Neural crest cell (in vitro differentiated cells): ENCODE measurements around the gene ATP10B. TPM values are rescaled to one million over a fixed set of nuclear protein-coding genes. Genes with fewer than 3 reads are reported as not detected.

Source experiments
- DNase-seq: peaks from one replicate; pipeline ENCODE4 v3.0.0; 2021; ENCODE audit warnings: low read depth, mixed read lengths, low spot score
- H3K27ac Mint-ChIP-seq: one replicate; pipeline ENCODE4 v1.8.0; 2021; ENCODE audit warnings: mild to moderate bottlenecking, mixed read lengths; ENCODE audit not compliant: unreplicated experiment
- H3K27me3 Mint-ChIP-seq: 2 replicates; pipeline ENCODE4 v1.8.0; 2021; ENCODE audit warnings: low read depth, mild to moderate bottlenecking, mixed read lengths
- H3K36me3 Mint-ChIP-seq: 2 replicates; pipeline ENCODE4 v1.8.0; 2021; ENCODE audit warnings: low read depth, mild to moderate bottlenecking, mixed read lengths
- H3K4me1 Mint-ChIP-seq: 2 replicates; pipeline ENCODE4 v1.8.0; 2021; ENCODE audit warnings: mixed read lengths
- H3K4me3 Mint-ChIP-seq: one replicate; pipeline ENCODE4 v1.8.0; 2021; ENCODE audit warnings: mild to moderate bottlenecking, mixed read lengths
- H3K9me3 Mint-ChIP-seq: 2 replicates; pipeline ENCODE4 v1.8.0; 2021; ENCODE audit warnings: mixed read lengths
- total RNA-seq: library from RNA; stranded (reverse); gene quantifications from 2 replicates; pipeline ENCODE4 v1.2.1, GENCODE V29; 2021
- TF ChIP-seq, protein P1 (sequence below): fragments of 200-600 bp; sonication (generic); conservative IDR thresholded peaks from 2 replicates; pipeline ENCODE4 v1.5.0; 2021; ENCODE audit warnings: antibody characterized with exemption, mild to moderate bottlenecking

Gene ATP10B
- total RNA-seq, 1 donor from 2014 or later: 10.8 TPM

- no peak for DNase-seq
- H3K4me1 Mint-ChIP-seq: no peaks in the 10 kb centered on the region
- H3K36me3 Mint-ChIP-seq: no peaks in the 10 kb centered on the region
- H3K9me3 Mint-ChIP-seq: no peaks in the 10 kb centered on the region
- no peak overlapping the region for H3K4me3 Mint-ChIP-seq
- no peak overlapping the region for H3K27ac Mint-ChIP-seq
- H3K27me3 Mint-ChIP-seq: no peaks in the 10 kb centered on the region
- TF ChIP-seq, protein P1, sequence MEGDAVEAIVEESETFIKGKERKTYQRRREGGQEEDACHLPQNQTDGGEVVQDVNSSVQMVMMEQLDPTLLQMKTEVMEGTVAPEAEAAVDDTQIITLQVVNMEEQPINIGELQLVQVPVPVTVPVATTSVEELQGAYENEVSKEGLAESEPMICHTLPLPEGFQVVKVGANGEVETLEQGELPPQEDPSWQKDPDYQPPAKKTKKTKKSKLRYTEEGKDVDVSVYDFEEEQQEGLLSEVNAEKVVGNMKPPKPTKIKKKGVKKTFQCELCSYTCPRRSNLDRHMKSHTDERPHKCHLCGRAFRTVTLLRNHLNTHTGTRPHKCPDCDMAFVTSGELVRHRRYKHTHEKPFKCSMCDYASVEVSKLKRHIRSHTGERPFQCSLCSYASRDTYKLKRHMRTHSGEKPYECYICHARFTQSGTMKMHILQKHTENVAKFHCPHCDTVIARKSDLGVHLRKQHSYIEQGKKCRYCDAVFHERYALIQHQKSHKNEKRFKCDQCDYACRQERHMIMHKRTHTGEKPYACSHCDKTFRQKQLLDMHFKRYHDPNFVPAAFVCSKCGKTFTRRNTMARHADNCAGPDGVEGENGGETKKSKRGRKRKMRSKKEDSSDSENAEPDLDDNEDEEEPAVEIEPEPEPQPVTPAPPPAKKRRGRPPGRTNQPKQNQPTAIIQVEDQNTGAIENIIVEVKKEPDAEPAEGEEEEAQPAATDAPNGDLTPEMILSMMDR: no peak
Observed at GRCh38 chr5:160805376-160805775, 46.6 kb downstream of the ATP10B start.

DNA sequence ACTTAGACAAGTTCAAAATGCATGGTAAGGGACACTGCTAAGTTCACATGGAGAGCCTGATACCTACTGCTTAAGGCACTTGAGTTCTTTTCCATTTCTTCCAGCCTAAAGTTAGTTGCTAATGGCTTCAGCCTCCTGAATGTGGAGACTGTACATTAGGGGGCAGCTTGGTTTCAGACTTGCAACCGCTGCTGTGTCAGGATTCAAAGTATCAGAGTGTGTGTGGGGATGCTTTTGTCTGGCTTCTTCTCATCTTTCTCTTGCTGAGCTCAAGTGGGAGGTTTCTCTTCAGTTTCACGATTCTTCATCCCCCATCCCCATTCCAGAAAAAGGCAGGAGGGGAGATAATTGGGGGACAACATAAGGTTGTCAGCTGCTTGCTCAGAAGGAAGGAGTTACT, 49.4 kb downstream of the ATP10B start:
- H3K27ac Mint-ChIP-seq: no peak overlapping the region
- no peaks in the 10 kb centered on the region for H3K27me3 Mint-ChIP-seq
- TF ChIP-seq, protein P1: no peak
- no peak overlapping the region for H3K4me3 Mint-ChIP-seq
- H3K9me3 Mint-ChIP-seq: no peaks in the 10 kb centered on the region
- H3K36me3 Mint-ChIP-seq: no peaks in the 10 kb centered on the region
- H3K4me1 Mint-ChIP-seq: no peaks in the 10 kb centered on the region
- DNase-seq: no peak

GRCh38 chr5:160800375-160801275, 51.4 kb downstream of the ATP10B start:
- no peak overlapping the region for H3K4me3 Mint-ChIP-seq
- no peaks in the 10 kb centered on the region for H3K9me3 Mint-ChIP-seq
- no peak overlapping the region for H3K27ac Mint-ChIP-seq
- no peaks in the 10 kb centered on the region for H3K27me3 Mint-ChIP-seq
- H3K36me3 Mint-ChIP-seq: no peaks in the 10 kb centered on the region
- DNase-seq: no peak
- TF ChIP-seq, protein P1: no peak
- H3K4me1 Mint-ChIP-seq: no peaks in the 10 kb centered on the region

- no peak for DNase-seq
- Mint-ChIP-seq H3K4me1 (no peaks in the 10 kb centered on the region), H3K36me3 (no peaks in the 10 kb centered on the region), H3K27ac (no peak overlapping the region), H3K4me3 (no peak overlapping the region), H3K9me3 (no peaks in the 10 kb centered on the region), H3K27me3 (no peaks in the 10 kb centered on the region)
- TF ChIP-seq, protein P1: no peak
Observed at GRCh38 chr5:160799184-160799583, 52.8 kb downstream of the ATP10B start.

- Mint-ChIP-seq H3K4me3 (no peak overlapping the region), H3K27ac (no peak overlapping the region), H3K4me1 (no peaks in the 10 kb centered on the region), H3K9me3 (no peaks in the 10 kb centered on the region), H3K36me3 (no peaks in the 10 kb centered on the region), H3K27me3 (no peaks in the 10 kb centered on the region)
- no peak for DNase-seq
- TF ChIP-seq, protein P1: no peak
Observed at GRCh38 chr5:160797020-160797419, 55.0 kb downstream of the ATP10B start.
